Measurements from ENCODE around the gene SIRPB1. TPM values are rescaled to one million over a fixed set of nuclear protein-coding genes. Genes with fewer than 3 reads are reported as not detected.

The SIRPB1 gene
- total and polyA plus RNA-seq, 8 donors, result 0.05 to 3.6 (median 0.82) TPM; not detected in 1

GRCh38 chr20:1629321-1629720 is 9.5 kb upstream of the SIRPB1 start:
- ATAC-seq, result no peak
- Histone ChIP-seq H3K4me1 (no peaks in the 10 kb centered on the region), H3K9me3 (no peaks in the 10 kb centered on the region), H3K36me3 (no peaks in the 10 kb centered on the region), H3K27me3 (peaks cover 0 to 4% (median 0%) of the 10 kb centered on the region in 4 donors), H3K27ac (no peak overlapping the region), H3K4me3 (no peak overlapping the region)
- intact Hi-C loops (cut with DNase I), result no loop called here
- no peak for FAIRE-seq
- TF ChIP-seq, protein P1, sequence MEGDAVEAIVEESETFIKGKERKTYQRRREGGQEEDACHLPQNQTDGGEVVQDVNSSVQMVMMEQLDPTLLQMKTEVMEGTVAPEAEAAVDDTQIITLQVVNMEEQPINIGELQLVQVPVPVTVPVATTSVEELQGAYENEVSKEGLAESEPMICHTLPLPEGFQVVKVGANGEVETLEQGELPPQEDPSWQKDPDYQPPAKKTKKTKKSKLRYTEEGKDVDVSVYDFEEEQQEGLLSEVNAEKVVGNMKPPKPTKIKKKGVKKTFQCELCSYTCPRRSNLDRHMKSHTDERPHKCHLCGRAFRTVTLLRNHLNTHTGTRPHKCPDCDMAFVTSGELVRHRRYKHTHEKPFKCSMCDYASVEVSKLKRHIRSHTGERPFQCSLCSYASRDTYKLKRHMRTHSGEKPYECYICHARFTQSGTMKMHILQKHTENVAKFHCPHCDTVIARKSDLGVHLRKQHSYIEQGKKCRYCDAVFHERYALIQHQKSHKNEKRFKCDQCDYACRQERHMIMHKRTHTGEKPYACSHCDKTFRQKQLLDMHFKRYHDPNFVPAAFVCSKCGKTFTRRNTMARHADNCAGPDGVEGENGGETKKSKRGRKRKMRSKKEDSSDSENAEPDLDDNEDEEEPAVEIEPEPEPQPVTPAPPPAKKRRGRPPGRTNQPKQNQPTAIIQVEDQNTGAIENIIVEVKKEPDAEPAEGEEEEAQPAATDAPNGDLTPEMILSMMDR (IDR thresholded peaks at IDR 0.05), result no peak
- DNase-seq, result no peak
- WGBS, 2 donors, result 55 to 75% methylated on average over 5 of the region's 5 CpGs

DNA sequence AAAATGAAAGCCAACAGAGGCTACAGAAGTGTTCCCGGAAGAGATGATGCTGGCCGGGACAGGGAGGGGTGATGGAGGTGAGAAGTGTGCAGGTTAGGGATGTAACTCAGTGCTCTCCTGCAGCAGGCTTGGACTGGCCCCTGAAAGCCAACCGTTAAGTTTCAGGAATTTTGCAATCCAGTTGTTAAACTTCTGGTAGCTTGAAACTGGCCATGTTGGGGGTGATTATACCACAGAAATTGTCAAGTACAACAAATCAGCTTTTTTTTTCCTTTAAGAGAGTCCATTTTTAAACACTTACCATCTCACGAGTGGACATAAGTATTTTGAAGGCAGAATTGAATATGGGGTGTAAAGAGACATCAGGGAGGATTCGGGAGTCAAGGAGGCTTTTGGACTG is 8.8 kb upstream of the SIRPB1 start:
- Histone ChIP-seq H3K4me1 (no peaks in the 10 kb centered on the region), H3K9me3 (no peaks in the 10 kb centered on the region), H3K4me3 (no peak overlapping the region), H3K36me3 (no peaks in the 10 kb centered on the region), H3K27me3 (peaks cover 0 to 4% (median 0%) of the 10 kb centered on the region in 4 donors), H3K27ac (no peak overlapping the region)
- FAIRE-seq (no peak), DNase-seq (no peak), ATAC-seq (no peak)
- 45 to 61% methylated on average over 5 of the region's 5 CpGs for WGBS, 2 donors
- TF ChIP-seq, protein P1 (IDR thresholded peaks at IDR 0.05), result no peak
- intact Hi-C loops (cut with DNase I), result no loop called here

DNA sequence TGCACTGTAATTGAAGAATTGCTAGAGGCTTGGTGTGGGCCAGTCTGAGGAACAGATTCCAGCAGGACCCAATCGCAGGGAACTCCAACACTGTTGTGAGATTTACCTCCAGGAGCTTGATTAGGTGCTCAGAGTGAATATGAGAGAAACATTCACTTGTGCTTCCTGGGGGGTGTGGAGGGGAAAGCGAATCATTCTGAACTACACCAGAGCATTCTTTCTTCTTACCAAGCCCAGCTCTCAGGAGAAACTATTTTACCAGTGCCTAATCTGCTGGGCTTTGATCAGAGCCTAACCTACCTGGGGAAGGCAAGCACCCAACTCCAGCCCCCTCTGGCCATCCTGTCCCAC is 7.4 kb upstream of the SIRPB1 start:
- no peaks in the 10 kb centered on the region for H3K9me3 ChIP-seq
- intact Hi-C loops (cut with DNase I), result no loop called here
- H3K36me3 ChIP-seq, result no peaks in the 10 kb centered on the region
- H3K27me3 ChIP-seq, result peaks cover 0 to 4% (median 0%) of the 10 kb centered on the region in 4 donors
- DNase-seq (no peak), ATAC-seq (no peak), FAIRE-seq (no peak)
- 47 to 65% methylated on average over 2 of the region's 2 CpGs for WGBS, 2 donors
- TF ChIP-seq, protein P1 (IDR thresholded peaks at IDR 0.05), result no peak
- no peaks in the 10 kb centered on the region for H3K4me1 ChIP-seq
- no peak overlapping the region for H3K4me3 ChIP-seq
- no peak overlapping the region for H3K27ac ChIP-seq

GRCh38 chr20:1626528-1627199 is 6.9 kb upstream of the SIRPB1 start:
- Histone ChIP-seq H3K4me1 (no peaks in the 10 kb centered on the region), H3K36me3 (no peaks in the 10 kb centered on the region), H3K27ac (no peak overlapping the region), H3K9me3 (no peaks in the 10 kb centered on the region), H3K4me3 (no peak overlapping the region), H3K27me3 (peaks cover 0 to 7% (median 0%) of the 10 kb centered on the region in 4 donors)
- intact Hi-C loops (cut with DNase I), result no loop called here
- TF ChIP-seq, protein P1 (IDR thresholded peaks at IDR 0.05), result no peak
- WGBS, 2 donors, result 41 to 48% methylated on average over 3 of the region's 3 CpGs
- FAIRE-seq (no peak), ATAC-seq (no peak), DNase-seq (no peak)

GRCh38 chr20:1625083-1625690 is 5.4 kb upstream of the SIRPB1 start:
- WGBS, 2 donors, result 42% methylated on average over 2 of the region's 2 CpGs
- FAIRE-seq, result no peak
- intact Hi-C loops (cut with DNase I), result no loop called here

More at GRCh38 chr20:1625083-1625690, 5.4 kb upstream of the SIRPB1 start:
- H3K9me3 ChIP-seq, result no peaks in the 10 kb centered on the region
- no peaks in the 10 kb centered on the region for H3K36me3 ChIP-seq
- no peak overlapping the region for H3K4me3 ChIP-seq
- no peaks in the 10 kb centered on the region for H3K4me1 ChIP-seq
- TF ChIP-seq, protein P1 (IDR thresholded peaks at IDR 0.05), result no peak
- no peak for ATAC-seq
- no peak overlapping the region for H3K27ac ChIP-seq
- no peak for DNase-seq
- H3K27me3 ChIP-seq, result peaks cover 0 to 9% (median 0%) of the 10 kb centered on the region in 4 donors
